IgD-negative memory B cell (primary cell): ENCODE results near the gene PYGO2. TPM values are rescaled to one million over a fixed set of nuclear protein-coding genes. Genes with fewer than 3 reads are reported as not detected.

ENCODE experiments used
- H3K27ac Mint-ChIP-seq, 3 donors: one replicate each; pipeline ENCODE4 v1.8.0; 2020 to 2022; ENCODE audit warnings: mild to moderate bottlenecking in 3 of 3, mixed read lengths in 3 of 3, moderate library complexity in 1 of 3
- H3K27me3 Mint-ChIP-seq: one replicate; pipeline ENCODE4 v1.8.0; 2021; ENCODE audit warnings: mixed read lengths
- H3K36me3 Mint-ChIP-seq: one replicate; pipeline ENCODE4 v1.8.0; 2020; ENCODE audit warnings: mild to moderate bottlenecking, mixed read lengths
- H3K4me1 Mint-ChIP-seq, 3 donors: one replicate each; pipeline ENCODE4 v1.8.0; 2020 to 2022; ENCODE audit warnings: mixed read lengths in 3 of 3, mild to moderate bottlenecking in 1 of 3
- H3K4me3 Mint-ChIP-seq, 4 donors: one replicate each; pipeline ENCODE4 v1.8.0; 2020 to 2022; ENCODE audit warnings: mild to moderate bottlenecking in 4 of 4, mixed read lengths in 4 of 4, moderate library complexity in 3 of 4
- H3K9me3 Mint-ChIP-seq, 3 donors: one replicate each; pipeline ENCODE4 v1.8.0; 2020 to 2021; ENCODE audit warnings: mixed read lengths in 3 of 3, mild to moderate bottlenecking in 1 of 3
- polyA plus RNA-seq: library from polyadenylated mRNA; unstranded; fragments of 300-500 nt; fragmentation: Illumina TruSeq; gene quantifications from one replicate; pipeline ENCODE4 v1.2.3, GENCODE V29; 2021

PYGO2 gene
- polyA plus RNA-seq, 1 donor from 2014 or later = 42.5 TPM

GRCh38 chr1:154966111-154966510, 4.5 kb upstream of the PYGO2 start:
- peaks cover 10 to 19% (median 13%) of the 10 kb centered on the region in 3 donors for H3K4me1 Mint-ChIP-seq
- H3K4me3 Mint-ChIP-seq = no peak overlapping the region
- H3K36me3 Mint-ChIP-seq = no peaks in the 10 kb centered on the region
- H3K27ac Mint-ChIP-seq = no peak overlapping the region
- no peaks in the 10 kb centered on the region for H3K9me3 Mint-ChIP-seq
- H3K27me3 Mint-ChIP-seq = no peaks in the 10 kb centered on the region

GRCh38 chr1:154964359-154964758, 2.8 kb upstream of the PYGO2 start:
- peaks cover 18 to 21% (median 19%) of the 10 kb centered on the region in 3 donors for H3K4me1 Mint-ChIP-seq
- peak overlapping the region in 3 of 4 donors; percentile 17 to 34 (median 33) for H3K4me3 Mint-ChIP-seq
- peak overlapping the region in 1 of 3 donors; percentile 76 for H3K27ac Mint-ChIP-seq
- H3K27me3 Mint-ChIP-seq = no peaks in the 10 kb centered on the region
- H3K36me3 Mint-ChIP-seq = no peaks in the 10 kb centered on the region
- no peaks in the 10 kb centered on the region for H3K9me3 Mint-ChIP-seq

GRCh38 chr1:154963643-154964042, 2.1 kb upstream of the PYGO2 start:
- peaks cover 18 to 19% (median 19%) of the 10 kb centered on the region in 3 donors for H3K4me1 Mint-ChIP-seq
- H3K4me3 Mint-ChIP-seq = peak overlapping the region in 3 of 4 donors; percentile 12 to 58 (median 34)
- H3K36me3 Mint-ChIP-seq = no peaks in the 10 kb centered on the region
- H3K27ac Mint-ChIP-seq = peak overlapping the region; percentile 53 to 96 (median 93)
- H3K27me3 Mint-ChIP-seq = no peaks in the 10 kb centered on the region
- no peaks in the 10 kb centered on the region for H3K9me3 Mint-ChIP-seq

GRCh38 chr1:154962795-154963330, 1.3 kb upstream of the PYGO2 start:
- peaks cover 18 to 19% (median 19%) of the 10 kb centered on the region in 3 donors for H3K4me1 Mint-ChIP-seq
- peak overlapping the region; percentile 84 to 98 (median 94) for H3K4me3 Mint-ChIP-seq
- no peaks in the 10 kb centered on the region for H3K36me3 Mint-ChIP-seq
- H3K27me3 Mint-ChIP-seq = no peaks in the 10 kb centered on the region
- peak overlapping the region in 2 of 3 donors; percentile 89 to 96 for H3K27ac Mint-ChIP-seq
- no peaks in the 10 kb centered on the region for H3K9me3 Mint-ChIP-seq

- Mint-ChIP-seq H3K27ac (peak overlapping the region; percentile 82 to 96 (median 89)), H3K36me3 (no peaks in the 10 kb centered on the region), H3K4me1 (peaks cover 18 to 19% (median 19%) of the 10 kb centered on the region in 3 donors), H3K27me3 (no peaks in the 10 kb centered on the region), H3K4me3 (peak overlapping the region; percentile 84 to 98 (median 94)), H3K9me3 (no peaks in the 10 kb centered on the region)
Observed at GRCh38 chr1:154962156-154962749, 671 bp upstream of the PYGO2 start.

GRCh38 chr1:154960446-154961136, 991 bp downstream of the PYGO2 start:
- Mint-ChIP-seq H3K9me3 (no peaks in the 10 kb centered on the region), H3K4me3 (peak overlapping the region; percentile 87 to 98 (median 96)), H3K36me3 (no peaks in the 10 kb centered on the region), H3K4me1 (peaks cover 26 to 28% (median 26%) of the 10 kb centered on the region in 3 donors), H3K27me3 (no peaks in the 10 kb centered on the region), H3K27ac (peak overlapping the region; percentile 85 to 97 (median 96))

GRCh38 chr1:154959426-154959780, 2.2 kb downstream of the PYGO2 start:
- Mint-ChIP-seq H3K4me3 (peak overlapping the region in 2 of 4 donors; percentile 39 to 72), H3K4me1 (peaks cover 32 to 39% (median 32%) of the 10 kb centered on the region in 3 donors), H3K27ac (no peak overlapping the region), H3K36me3 (peaks cover 2% of the 10 kb centered on the region), H3K27me3 (no peaks in the 10 kb centered on the region), H3K9me3 (no peaks in the 10 kb centered on the region)

- Mint-ChIP-seq H3K4me3 (peak overlapping the region in 3 of 4 donors; percentile 72 to 98 (median 84)), H3K36me3 (peaks cover 3% of the 10 kb centered on the region), H3K4me1 (peaks cover 36 to 45% (median 37%) of the 10 kb centered on the region in 3 donors), H3K27ac (peak overlapping the region in 1 of 3 donors; percentile 99), H3K9me3 (no peaks in the 10 kb centered on the region), H3K27me3 (no peaks in the 10 kb centered on the region)
Observed at GRCh38 chr1:154958681-154959425, 2.7 kb downstream of the PYGO2 start.

GRCh38 chr1:154958036-154958435, 3.5 kb downstream of the PYGO2 start:
- peak overlapping the region in 2 of 4 donors; percentile 78 to 98 for H3K4me3 Mint-ChIP-seq
- H3K27me3 Mint-ChIP-seq = no peaks in the 10 kb centered on the region
- H3K9me3 Mint-ChIP-seq = no peaks in the 10 kb centered on the region
- H3K4me1 Mint-ChIP-seq = peaks cover 38 to 48% (median 41%) of the 10 kb centered on the region in 3 donors
- peaks cover 7% of the 10 kb centered on the region for H3K36me3 Mint-ChIP-seq
- peak overlapping the region; percentile 77 to 99 (median 99) for H3K27ac Mint-ChIP-seq

GRCh38 chr1:154957091-154957657, 4.4 kb downstream of the PYGO2 start:
- peaks cover 7% of the 10 kb centered on the region for H3K36me3 Mint-ChIP-seq
- peak overlapping the region in 2 of 4 donors; percentile 78 to 98 for H3K4me3 Mint-ChIP-seq
- no peaks in the 10 kb centered on the region for H3K27me3 Mint-ChIP-seq
- H3K27ac Mint-ChIP-seq = peak overlapping the region in 2 of 3 donors; percentile 99
- peaks cover 41 to 47% (median 44%) of the 10 kb centered on the region in 3 donors for H3K4me1 Mint-ChIP-seq
- no peaks in the 10 kb centered on the region for H3K9me3 Mint-ChIP-seq

- Mint-ChIP-seq H3K27ac (peak overlapping the region; percentile 99), H3K27me3 (no peaks in the 10 kb centered on the region), H3K9me3 (no peaks in the 10 kb centered on the region), H3K4me1 (peaks cover 47 to 51% (median 48%) of the 10 kb centered on the region in 3 donors), H3K4me3 (peak overlapping the region; percentile 96 to 100 (median 97)), H3K36me3 (peaks cover 7% of the 10 kb centered on the region)
Observed at GRCh38 chr1:154956544-154956941, 5.0 kb downstream of the PYGO2 start.

- Mint-ChIP-seq H3K4me1 (peaks cover 47 to 48% (median 48%) of the 10 kb centered on the region in 3 donors), H3K36me3 (peaks cover 7% of the 10 kb centered on the region), H3K27ac (peak within 1 kb of the TSS; percentile 99), H3K4me3 (peak within 1 kb of the TSS; percentile 96 to 100 (median 97)), H3K9me3 (no peaks in the 10 kb centered on the region), H3K27me3 (no peaks in the 10 kb centered on the region)
Observed at GRCh38 chr1:154955718-154956543, 5.7 kb downstream of the PYGO2 start, which contains the start of gene PBXIP1. PBXIP1 (minus strand) TSS chr1:154956099; CDS start chr1:154953721, 2,378 bp downstream.

- Mint-ChIP-seq H3K36me3 (peaks cover 9% of the 10 kb centered on the region), H3K9me3 (no peaks in the 10 kb centered on the region), H3K4me1 (peaks cover 42 to 47% (median 44%) of the 10 kb centered on the region in 3 donors), H3K4me3 (peak overlapping the region; percentile 96 to 100 (median 97)), H3K27ac (peak overlapping the region; percentile 99), H3K27me3 (no peaks in the 10 kb centered on the region)
Observed at GRCh38 chr1:154955039-154955717, 6.4 kb downstream of the PYGO2 start.
